ENCODE data around the gene SNED1. TPM values are rescaled to one million over a fixed set of nuclear protein-coding genes. Genes with fewer than 3 reads are reported as not detected.

SNED1 gene
- polyA plus RNA-seq, 2 of the 4 experiments (the other 2 are of a cell fraction) = 0.15 to 0.21 TPM

DNA sequence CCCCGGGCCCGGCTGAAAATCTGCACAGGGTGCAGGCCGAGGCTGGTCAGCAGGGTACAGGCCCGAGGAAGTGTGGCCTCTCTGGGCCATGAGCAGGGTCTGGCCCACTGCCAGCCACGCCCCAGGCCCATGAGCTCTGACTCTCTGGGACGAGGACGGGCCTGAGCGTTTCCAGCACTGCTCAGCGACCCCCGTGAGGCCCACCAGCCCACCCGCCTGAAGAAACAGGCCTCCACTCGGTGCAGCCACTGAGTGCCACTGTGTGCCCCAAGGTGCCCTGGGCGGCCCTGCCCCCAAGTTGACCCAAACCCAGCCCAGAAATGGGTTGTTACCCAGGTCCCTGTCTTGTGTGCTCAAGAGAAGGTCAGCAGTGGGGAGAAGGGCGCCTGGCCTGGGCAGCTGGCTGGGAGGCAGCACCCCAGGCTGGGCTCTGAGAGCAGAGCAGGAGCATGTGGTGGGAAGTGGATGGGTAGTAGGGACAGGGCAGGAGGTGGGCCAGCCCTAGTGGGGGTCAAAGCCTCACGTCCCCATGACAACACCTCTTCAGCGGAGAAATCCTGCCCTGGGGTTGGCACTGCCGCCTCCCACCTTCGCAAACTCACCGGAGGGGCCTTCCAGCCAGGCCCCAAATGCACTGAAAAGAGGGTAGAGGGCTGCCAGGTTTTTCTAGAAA is 2.1 kb upstream of the SNED1 start:
- Histone ChIP-seq H3K4me1 (peaks cover 14% of the 10 kb centered on the region), H3K4me2 (no peak overlapping the region), H3K4me3 (no peak overlapping the region), H3K27ac (no peak overlapping the region), H3K9me3 (no peaks in the 10 kb centered on the region)
- no peak for DNase-seq (ENCODE audit: low read depth in 1 of 2, low spot score in 1 of 2)
- ATAC-seq = no peak
- 85% methylated on average over 16 of the region's 19 CpGs for WGBS (ENCODE audit: missing lambda C conversion rate)
- ChIA-PET CTCF (interaction anchor here (1.0 to 3.0 kb wide), 2 partner anchors 13 kb away, joined by 3 to 11 read pairs; no protein-coding TSS in a partner anchor), POLR2A (no interaction called here)
- no peak for FAIRE-seq
- no peak for TF ChIP-seq EHF (CRISPR knock-in tag; IDR thresholded peaks at IDR 0.05)
- TF ChIP-seq RNF2 (IDR thresholded peaks at IDR 0.05; ENCODE audit: borderline replicate concordance, low read depth) = no peak
- TF ChIP-seq CHD2 (IDR thresholded peaks at IDR 0.05; ENCODE audit: low read length, partially characterized antibody) = no peak
- TF ChIP-seq KDM1A (IDR thresholded peaks at IDR 0.05; ENCODE audit: low read depth) = no peak
- no peak for TF ChIP-seq ZFP36 (IDR thresholded peaks at IDR 0.05; ENCODE audit: borderline replicate concordance, partially characterized antibody)
- TF ChIP-seq RAD21 (conservative IDR thresholded peaks at IDR 0.05 in 1 of 2, IDR thresholded peaks at IDR 0.05 in 1 of 2) = no peak
- no peak for TF ChIP-seq HEYL (CRISPR knock-in tag; IDR thresholded peaks at IDR 0.05)
- TF ChIP-seq, protein P1, sequence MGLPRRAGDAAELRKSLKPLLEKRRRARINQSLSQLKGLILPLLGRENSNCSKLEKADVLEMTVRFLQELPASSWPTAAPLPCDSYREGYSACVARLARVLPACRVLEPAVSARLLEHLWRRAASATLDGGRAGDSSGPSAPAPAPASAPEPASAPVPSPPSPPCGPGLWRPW (IDR thresholded peaks at IDR 0.05) = no peak
- TF ChIP-seq NFE2L2 (conservative IDR thresholded peaks at IDR 0.05; ENCODE audit: low read length) = no peak
- no peak for TF ChIP-seq ZNF302 (CRISPR knock-in tag; IDR thresholded peaks at IDR 0.05)
- TF ChIP-seq, protein P2, sequence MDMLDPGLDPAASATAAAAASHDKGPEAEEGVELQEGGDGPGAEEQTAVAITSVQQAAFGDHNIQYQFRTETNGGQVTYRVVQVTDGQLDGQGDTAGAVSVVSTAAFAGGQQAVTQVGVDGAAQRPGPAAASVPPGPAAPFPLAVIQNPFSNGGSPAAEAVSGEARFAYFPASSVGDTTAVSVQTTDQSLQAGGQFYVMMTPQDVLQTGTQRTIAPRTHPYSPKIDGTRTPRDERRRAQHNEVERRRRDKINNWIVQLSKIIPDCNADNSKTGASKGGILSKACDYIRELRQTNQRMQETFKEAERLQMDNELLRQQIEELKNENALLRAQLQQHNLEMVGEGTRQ (IDR thresholded peaks at IDR 0.05) = no peak
- TF ChIP-seq CHD4 (IDR thresholded peaks at IDR 0.05; ENCODE audit: borderline replicate concordance) = no peak
- TF ChIP-seq, protein P3, sequence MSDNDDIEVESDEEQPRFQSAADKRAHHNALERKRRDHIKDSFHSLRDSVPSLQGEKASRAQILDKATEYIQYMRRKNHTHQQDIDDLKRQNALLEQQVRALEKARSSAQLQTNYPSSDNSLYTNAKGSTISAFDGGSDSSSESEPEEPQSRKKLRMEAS (IDR thresholded peaks at IDR 0.05) = no peak
- TF ChIP-seq TFCP2L1 (CRISPR knock-in tag; IDR thresholded peaks at IDR 0.05) = no peak

DNA sequence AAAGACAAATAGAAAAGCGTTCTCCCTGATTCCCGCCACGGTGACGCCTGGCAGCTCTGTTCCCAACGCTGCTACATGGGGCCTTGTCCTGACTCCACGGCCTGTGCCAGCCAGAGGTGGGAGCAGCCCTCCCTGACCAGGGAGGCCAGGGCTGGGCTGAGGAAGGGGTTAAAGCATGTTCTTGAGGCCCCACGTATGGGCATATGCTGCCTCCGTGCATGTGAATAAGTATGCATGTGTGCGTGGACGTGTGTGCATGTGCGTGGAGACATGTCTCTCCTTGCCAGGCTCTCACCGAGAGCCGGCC is 1.6 kb upstream of the SNED1 start:
- no peak for TF ChIP-seq ZNF302 (CRISPR knock-in tag; IDR thresholded peaks at IDR 0.05)
- TF ChIP-seq, protein P4, sequence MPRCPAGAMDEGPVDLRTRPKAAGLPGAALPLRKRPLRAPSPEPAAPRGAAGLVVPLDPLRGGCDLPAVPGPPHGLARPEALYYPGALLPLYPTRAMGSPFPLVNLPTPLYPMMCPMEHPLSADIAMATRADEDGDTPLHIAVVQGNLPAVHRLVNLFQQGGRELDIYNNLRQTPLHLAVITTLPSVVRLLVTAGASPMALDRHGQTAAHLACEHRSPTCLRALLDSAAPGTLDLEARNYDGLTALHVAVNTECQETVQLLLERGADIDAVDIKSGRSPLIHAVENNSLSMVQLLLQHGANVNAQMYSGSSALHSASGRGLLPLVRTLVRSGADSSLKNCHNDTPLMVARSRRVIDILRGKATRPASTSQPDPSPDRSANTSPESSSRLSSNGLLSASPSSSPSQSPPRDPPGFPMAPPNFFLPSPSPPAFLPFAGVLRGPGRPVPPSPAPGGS (IDR thresholded peaks at IDR 0.05) = no peak
- TF ChIP-seq, protein P1 (IDR thresholded peaks at IDR 0.05) = no peak
- TF ChIP-seq JUNB (IDR thresholded peaks at IDR 0.05) = no peak
- TF ChIP-seq POLR2A (IDR thresholded peaks at IDR 0.05; ENCODE audit: low read length) = no peak
- TF ChIP-seq, protein P5, sequence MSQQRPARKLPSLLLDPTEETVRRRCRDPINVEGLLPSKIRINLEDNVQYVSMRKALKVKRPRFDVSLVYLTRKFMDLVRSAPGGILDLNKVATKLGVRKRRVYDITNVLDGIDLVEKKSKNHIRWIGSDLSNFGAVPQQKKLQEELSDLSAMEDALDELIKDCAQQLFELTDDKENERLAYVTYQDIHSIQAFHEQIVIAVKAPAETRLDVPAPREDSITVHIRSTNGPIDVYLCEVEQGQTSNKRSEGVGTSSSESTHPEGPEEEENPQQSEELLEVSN (IDR thresholded peaks at IDR 0.05; ENCODE audit: borderline replicate concordance, low read depth) = no peak
- no peak for TF ChIP-seq FOSL2 (IDR thresholded peaks at IDR 0.05)
- no peak for TF ChIP-seq FOSL2 (CRISPR knock-in tag; IDR thresholded peaks at IDR 0.05)
- TF ChIP-seq BHLHE40 (IDR thresholded peaks at IDR 0.05; ENCODE audit: low read depth, low read length) = no peak
- TF ChIP-seq HEYL (CRISPR knock-in tag; IDR thresholded peaks at IDR 0.05) = no peak
- TF ChIP-seq CHD4 (IDR thresholded peaks at IDR 0.05; ENCODE audit: borderline replicate concordance) = no peak
- no peak for TF ChIP-seq TFCP2L1 (CRISPR knock-in tag; IDR thresholded peaks at IDR 0.05)
- no peak for TF ChIP-seq ZFP36 (IDR thresholded peaks at IDR 0.05; ENCODE audit: borderline replicate concordance, partially characterized antibody)
- TF ChIP-seq MAFK (IDR thresholded peaks at IDR 0.05; ENCODE audit: partially characterized antibody) = no peak
- TF ChIP-seq RARB (CRISPR knock-in tag; IDR thresholded peaks at IDR 0.05) = no peak
- H3K9me3 ChIP-seq = no peaks in the 10 kb centered on the region
- H3K4me3 ChIP-seq = no peak overlapping the region
- FAIRE-seq (no peak), DNase-seq (ENCODE audit: low read depth in 1 of 2, low spot score in 1 of 2) (no peak), ATAC-seq (no peak)
- POLR2A ChIA-PET = no interaction called here
- CTCF ChIA-PET = interaction anchor here (1.0 kb wide), 1 partner anchor 13 kb away, joined by 3 read pairs; no protein-coding TSS in a partner anchor
- H3K27ac ChIP-seq = no peak overlapping the region
- 90% methylated on average over 13 of the region's 13 CpGs for WGBS (ENCODE audit: missing lambda C conversion rate)
- H3K4me1 ChIP-seq = peaks cover 10% of the 10 kb centered on the region
- no peak overlapping the region for H3K4me2 ChIP-seq
